HepG2 (cell line): ENCODE results near the gene MXD3. TPM values are rescaled to one million over a fixed set of nuclear protein-coding genes. Genes with fewer than 3 reads are reported as not detected.

ENCODE experiments used
- ARID5B ChIP-seq: IDR thresholded peaks from 2 replicates; pipeline ENCODE4 v1.4.0; 2020; ENCODE audit warnings: mild to moderate bottlenecking, missing genetic modification reagents
- DMAP1 ChIP-seq: IDR thresholded peaks from 2 replicates; pipeline ENCODE4 v1.6.1; 2016
- HOXA5 ChIP-seq: sonication (generic); formaldehyde crosslinking; IDR thresholded peaks from 2 replicates; pipeline ENCODE4 v1.4.0; 2020; ENCODE audit warnings: missing genetic modification reagents
- JUND ChIP-seq: sonication (generic); formaldehyde crosslinking; IDR thresholded peaks from 2 replicates; pipeline ENCODE4 v1.8.0; 2022; ENCODE audit warnings: mild to moderate bottlenecking, missing genetic modification reagents
- KLF16 ChIP-seq, 2 experiments: sonication (generic) in 1 of 2; formaldehyde crosslinking in 1 of 2; IDR thresholded peaks; 2 replicates each; pipeline versions ENCODE4 v1.6.1 to v1.8.0; 2016 to 2023; ENCODE audit warnings: missing genetic modification reagents in 2 of 2, missing compliant biosample characterization in 1 of 2
- NR2F6 ChIP-seq, 2 experiments: IDR thresholded peaks; 2 replicates each; pipeline ENCODE4 v1.6.1; 2016; ENCODE audit warnings: antibody characterized with exemption in 1 of 2, mild to moderate bottlenecking in 1 of 2
- RARG ChIP-seq: sonication (generic); formaldehyde crosslinking; IDR thresholded peaks from 2 replicates; pipeline ENCODE4 v1.4.0; 2020; ENCODE audit warnings: low read depth, mild to moderate bottlenecking, missing genetic modification reagents
- ZBTB39 ChIP-seq: sonication (generic); formaldehyde crosslinking; IDR thresholded peaks from 2 replicates; pipeline ENCODE4 v1.5.0; 2020; ENCODE audit warnings: missing genetic modification reagents
- ZNF740 ChIP-seq: sonication (generic); formaldehyde crosslinking; IDR thresholded peaks from 2 replicates; pipeline ENCODE4 v1.4.0; 2020; ENCODE audit warnings: missing genetic modification reagents
- ZNF891 ChIP-seq: sonication (generic); formaldehyde crosslinking; IDR thresholded peaks from 2 replicates; pipeline ENCODE4 v1.5.0; 2020; ENCODE audit warnings: mild to moderate bottlenecking, missing genetic modification reagents
- polyA plus RNA-seq, 8 experiments: library from polyadenylated mRNA; depleted of rRNA in 3 of 8; stranded (reverse) in 7 of 8; unstranded in 1 of 8; fragments of >200 nt; fragmentation: Illumina TruSeq in 4 of 8; extraction: Trizol in 4 of 8; gene quantifications; 2 replicates each; pipeline versions ENCODE4 v1.2.1 to v1.2.3, GENCODE V29; 2011 to 2016; ENCODE audit warnings: low read depth in 4 of 8, missing spikeins in 1 of 8, mixed read lengths in 1 of 8; ENCODE audit not compliant: insufficient read depth in 1 of 8
- total RNA-seq, 5 experiments: library from RNA; depleted of rRNA; stranded (reverse); fragments of >200 nt; fragmentation: Illumina TruSeq; extraction: Trizol; gene quantifications; 2 replicates each; pipeline ENCODE4 v1.2.3, GENCODE V29; 2016; ENCODE audit warnings: low read depth in 1 of 5
- TF ChIP-seq, protein P1 (sequence below): sonication (generic); formaldehyde crosslinking; conservative IDR thresholded peaks from 2 replicates; pipeline ENCODE4 v1.4.0; 2020; ENCODE audit warnings: mild to moderate bottlenecking, missing genetic modification reagents, moderate library complexity
- TF ChIP-seq, protein P2 (sequence below): sonication (generic); IDR thresholded peaks from 2 replicates; pipeline ENCODE4 v1.6.1; 2016; ENCODE audit warnings: low read depth, borderline replicate concordance
- TF ChIP-seq, protein P3 (sequence below): sonication (generic); formaldehyde crosslinking; IDR thresholded peaks from 2 replicates; pipeline ENCODE4 v1.5.1; 2020; ENCODE audit warnings: missing genetic modification reagents, mild to moderate bottlenecking, borderline replicate concordance

Gene MXD3
- total and polyA plus RNA-seq, 2 of the 13 experiments (the other 11 are each of a cell fraction or from before 2014, with no cell fraction given), result 10.5 to 12.8 TPM

DNA sequence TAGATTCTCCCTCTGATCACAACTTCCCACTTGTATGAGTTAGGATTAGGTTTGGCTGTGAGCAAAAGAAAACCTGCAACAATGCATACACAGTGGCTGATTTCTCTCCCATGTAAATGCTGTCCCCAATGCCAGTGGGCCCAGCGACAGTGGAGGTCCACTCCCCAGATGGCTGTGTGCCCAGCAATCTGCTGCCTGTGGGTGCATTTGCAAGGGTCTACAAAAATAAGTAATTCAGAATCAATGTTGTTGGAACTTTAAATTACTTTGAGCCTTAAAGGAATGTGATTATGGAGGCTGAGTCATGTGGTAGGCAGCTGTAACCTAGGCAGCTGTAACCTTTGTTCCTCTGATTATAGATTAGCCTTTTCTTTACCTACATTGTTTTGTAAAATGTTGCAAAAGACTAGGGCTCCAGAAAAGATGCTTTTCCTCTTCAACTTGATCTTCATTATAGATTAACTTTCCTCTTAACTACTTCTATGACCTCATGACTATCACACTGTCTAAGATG is 14.2 kb upstream of the MXD3 start (continued):
- TF ChIP-seq, protein P1, sequence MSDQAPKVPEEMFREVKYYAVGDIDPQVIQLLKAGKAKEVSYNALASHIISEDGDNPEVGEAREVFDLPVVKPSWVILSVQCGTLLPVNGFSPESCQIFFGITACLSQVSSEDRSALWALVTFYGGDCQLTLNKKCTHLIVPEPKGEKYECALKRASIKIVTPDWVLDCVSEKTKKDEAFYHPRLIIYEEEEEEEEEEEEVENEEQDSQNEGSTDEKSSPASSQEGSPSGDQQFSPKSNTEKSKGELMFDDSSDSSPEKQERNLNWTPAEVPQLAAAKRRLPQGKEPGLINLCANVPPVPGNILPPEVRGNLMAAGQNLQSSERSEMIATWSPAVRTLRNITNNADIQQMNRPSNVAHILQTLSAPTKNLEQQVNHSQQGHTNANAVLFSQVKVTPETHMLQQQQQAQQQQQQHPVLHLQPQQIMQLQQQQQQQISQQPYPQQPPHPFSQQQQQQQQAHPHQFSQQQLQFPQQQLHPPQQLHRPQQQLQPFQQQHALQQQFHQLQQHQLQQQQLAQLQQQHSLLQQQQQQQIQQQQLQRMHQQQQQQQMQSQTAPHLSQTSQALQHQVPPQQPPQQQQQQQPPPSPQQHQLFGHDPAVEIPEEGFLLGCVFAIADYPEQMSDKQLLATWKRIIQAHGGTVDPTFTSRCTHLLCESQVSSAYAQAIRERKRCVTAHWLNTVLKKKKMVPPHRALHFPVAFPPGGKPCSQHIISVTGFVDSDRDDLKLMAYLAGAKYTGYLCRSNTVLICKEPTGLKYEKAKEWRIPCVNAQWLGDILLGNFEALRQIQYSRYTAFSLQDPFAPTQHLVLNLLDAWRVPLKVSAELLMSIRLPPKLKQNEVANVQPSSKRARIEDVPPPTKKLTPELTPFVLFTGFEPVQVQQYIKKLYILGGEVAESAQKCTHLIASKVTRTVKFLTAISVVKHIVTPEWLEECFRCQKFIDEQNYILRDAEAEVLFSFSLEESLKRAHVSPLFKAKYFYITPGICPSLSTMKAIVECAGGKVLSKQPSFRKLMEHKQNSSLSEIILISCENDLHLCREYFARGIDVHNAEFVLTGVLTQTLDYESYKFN, result peak; percentile 92
- TF ChIP-seq RARG, result no peak
- TF ChIP-seq ZBTB39, result no peak
- TF ChIP-seq, protein P2, sequence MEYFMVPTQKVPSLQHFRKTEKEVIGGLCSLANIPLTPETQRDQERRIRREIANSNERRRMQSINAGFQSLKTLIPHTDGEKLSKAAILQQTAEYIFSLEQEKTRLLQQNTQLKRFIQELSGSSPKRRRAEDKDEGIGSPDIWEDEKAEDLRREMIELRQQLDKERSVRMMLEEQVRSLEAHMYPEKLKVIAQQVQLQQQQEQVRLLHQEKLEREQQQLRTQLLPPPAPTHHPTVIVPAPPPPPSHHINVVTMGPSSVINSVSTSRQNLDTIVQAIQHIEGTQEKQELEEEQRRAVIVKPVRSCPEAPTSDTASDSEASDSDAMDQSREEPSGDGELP, result peak; percentile 92
- peak; percentile 58 for TF ChIP-seq NR2F6 (IDR thresholded peaks at IDR 0.05)
- peak; percentile 48; the same call in 1 of the 2 replicates for TF ChIP-seq NR2F6 (CRISPR knock-in tag; IDR thresholded peaks at IDR 0.05)
- TF ChIP-seq HOXA5 (CRISPR knock-in tag), result 0 out of 2 replicates have a peak, but pooled peaks have one; percentile 16
- no peak for TF ChIP-seq ZNF740 (CRISPR knock-in tag)
- peak; percentile 86 for TF ChIP-seq JUND (CRISPR knock-in tag)
- TF ChIP-seq, protein P3, sequence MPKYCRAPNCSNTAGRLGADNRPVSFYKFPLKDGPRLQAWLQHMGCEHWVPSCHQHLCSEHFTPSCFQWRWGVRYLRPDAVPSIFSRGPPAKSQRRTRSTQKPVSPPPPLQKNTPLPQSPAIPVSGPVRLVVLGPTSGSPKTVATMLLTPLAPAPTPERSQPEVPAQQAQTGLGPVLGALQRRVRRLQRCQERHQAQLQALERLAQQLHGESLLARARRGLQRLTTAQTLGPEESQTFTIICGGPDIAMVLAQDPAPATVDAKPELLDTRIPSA, result no peak
- peak in 1 of 2 experiments; percentile 71; a peak in 2 of 4 replicates for TF ChIP-seq KLF16 (CRISPR knock-in tag; IDR thresholded peaks at IDR 0.05)
- TF ChIP-seq DMAP1, result 0 out of 2 replicates have a peak, but pooled peaks have one; percentile 33
- peak; percentile 72; the same call in 1 of the 2 replicates for TF ChIP-seq ARID5B (CRISPR knock-in tag)
- TF ChIP-seq ZNF891 (CRISPR knock-in tag), result no peak
